WI38 (cell line): ENCODE measurements around the gene KRTAP6-3.

Experiments
- H3K4me3 ChIP-seq: 2 replicates; pipeline ENCODE4 v1.5.1; 2011; ENCODE audit warnings: low read depth, mild to moderate bottlenecking, control low read depth, low read length
- CTCF ChIP-seq: IDR thresholded peaks from 2 replicates; pipeline ENCODE4 v1.5.1; 2012; ENCODE audit warnings: low read depth, mild to moderate bottlenecking, control low read depth, low read length

KRTAP6-3 gene

GRCh38 chr21:30600787-30601186 lies 8.5 kb downstream of the KRTAP6-3 start, which contains the start of gene KRTAP22-1:
Gene KRTAP22-1, plus strand, starts transcription at chr21:30601087.
- H3K4me3 ChIP-seq = no peak within 1 kb of the TSS
- no peak for TF ChIP-seq CTCF

GRCh38 chr21:30605968-30606367 lies 13.7 kb downstream of the KRTAP6-3 start:
- no peak overlapping the region for H3K4me3 ChIP-seq
- no peak for TF ChIP-seq CTCF

- no peak for TF ChIP-seq CTCF
Measured at GRCh38 chr21:30612132-30612531, 19.9 kb downstream of the KRTAP6-3 start.

GRCh38 chr21:30613836-30614235 lies 21.6 kb downstream of the KRTAP6-3 start, which contains the start of gene KRTAP6-1:
Gene KRTAP6-1, minus strand, starts transcription at chr21:30613930. Its CDS starts 26 bp downstream, at chr21:30613904.
- TF ChIP-seq CTCF = no peak
- no peak within 1 kb of the TSS for H3K4me3 ChIP-seq

More at GRCh38 chr21:30612132-30612531, 19.9 kb downstream of the KRTAP6-3 start:
- no peak overlapping the region for H3K4me3 ChIP-seq

- TF ChIP-seq CTCF = no peak
Measured at GRCh38 chr21:30615199-30615598, 23.0 kb downstream of the KRTAP6-3 start.

GRCh38 chr21:30616125-30616524 lies 23.9 kb downstream of the KRTAP6-3 start, which contains the start of gene KRTAP20-1:
Gene KRTAP20-1, plus strand, starts transcription at chr21:30616425. Its CDS starts 30 bp downstream, at chr21:30616455.
- TF ChIP-seq CTCF = no peak
- H3K4me3 ChIP-seq = no peak within 1 kb of the TSS

More at GRCh38 chr21:30615199-30615598, 23.0 kb downstream of the KRTAP6-3 start:
- H3K4me3 ChIP-seq = no peak overlapping the region

GRCh38 chr21:30620080-30620479 lies 27.8 kb downstream of the KRTAP6-3 start:
- no peak overlapping the region for H3K4me3 ChIP-seq
- TF ChIP-seq CTCF = no peak
